B cell (primary cell): Measurements from ENCODE around the gene TEAD1. TPM values are rescaled to one million over a fixed set of nuclear protein-coding genes. Genes with fewer than 3 reads are reported as not detected.

Source experiments
- ATAC-seq: fragments of 200-7000 bp; cut with Tn5 transposase; one replicate; pipeline ENCODE4 v1.10.0; 2021; ENCODE audit warnings: low read depth, mild to moderate bottlenecking, moderate number of reproducible peaks, moderate library complexity
- CTCF ChIA-PET: fragments of 350-600 bp; sonication (Branson Sonifier 250); formaldehyde crosslinking; loops from one replicate; lab custom pipeline; 2021; ENCODE audit warnings: antibody characterized with exemption, inconsistent platforms; lab: Charles Lee
- POLR2A ChIA-PET: fragments of 350-600 bp; sonication (Branson Sonifier 250); formaldehyde crosslinking; loops from one replicate; lab custom pipeline; 2021; ENCODE audit warnings: antibody characterized with exemption; lab: Charles Lee
- DNase-seq: peaks from one replicate; pipeline ENCODE4 v3.0.0; 2013
- H2AFZ ChIP-seq: 2 replicates; pipeline ENCODE4 v1.6.1; 2012; ENCODE audit warnings: mild to moderate bottlenecking, low read depth, low read length; ENCODE audit not compliant: insufficient read depth, poor library complexity, severe bottlenecking
- H3K27ac ChIP-seq, 2 donors: 1 replicate in 1 of 2; 2 replicates in 1 of 2; pipeline ENCODE4 v1.5.1; 2012 to 2013; ENCODE audit warnings: low read length in 2 of 2, mild to moderate bottlenecking in 2 of 2, moderate library complexity in 1 of 2
- H3K27me3 ChIP-seq, 4 experiments: fragments of 200-600 bp in 1 of 4; sonication (generic) in 1 of 4; replicated peaks in 1 of 4; 1 replicate in 2 of 4; 2 replicates in 2 of 4; pipeline versions ENCODE4 v1.6.1 to v1.7.0; 2013 to 2016; ENCODE audit warnings: low read length in 3 of 4, mild to moderate bottlenecking in 2 of 4, mixed read lengths in 1 of 4, moderate library complexity in 1 of 4; ENCODE audit not compliant: insufficient read depth in 4 of 4, control insufficient read depth in 3 of 4; ENCODE audit errors: control extremely low read depth in 1 of 4
- H3K36me3 ChIP-seq, 2 experiments: replicated peaks in 1 of 2; 1 replicate in 1 of 2; 2 replicates in 1 of 2; pipeline versions ENCODE4 v1.6.1 to v1.7.1; 2013; ENCODE audit warnings: low read length in 1 of 2; ENCODE audit not compliant: insufficient read depth in 2 of 2, control insufficient read depth in 1 of 2; ENCODE audit errors: control extremely low read depth in 1 of 2, extremely low read depth in 1 of 2
- H3K4me1 ChIP-seq, 2 donors: fragments of 200-600 bp in 1 of 2; sonication (generic) in 1 of 2; 1 replicate in 1 of 2; 2 replicates in 1 of 2; pipeline versions ENCODE4 v1.5.1 to v1.6.1; 2013 to 2017; ENCODE audit warnings: low read length in 2 of 2; ENCODE audit not compliant: control insufficient read depth in 2 of 2, insufficient read depth in 2 of 2
- H3K4me2 ChIP-seq: replicated peaks from 2 replicates; pipeline ENCODE3; 2012; ENCODE audit warnings: mild to moderate bottlenecking, low read depth, low read length; ENCODE audit not compliant: poor library complexity, severe bottlenecking
- H3K4me3 ChIP-seq, 5 experiments: fragments of 200-600 bp in 1 of 5; sonication (generic) in 1 of 5; 1 replicate in 3 of 5; 2 replicates in 2 of 5; pipeline versions ENCODE4 v1.5.1 to v1.7.0; 2011 to 2016; ENCODE audit warnings: low read length in 4 of 5, mild to moderate bottlenecking in 4 of 5, low read depth in 2 of 5, control low read depth in 1 of 5, moderate library complexity in 1 of 5; ENCODE audit not compliant: insufficient read depth in 1 of 5; ENCODE audit errors: control extremely low read depth in 1 of 5, extremely low read depth in 1 of 5
- H3K79me2 ChIP-seq: fragments of 200-600 bp; sonication (generic); one replicate; pipeline ENCODE4 v1.6.0; 2016; ENCODE audit warnings: low read length; ENCODE audit not compliant: control insufficient read depth, insufficient read depth
- H3K9ac ChIP-seq: fragments of 200-600 bp; sonication (generic); 2 replicates; pipeline ENCODE4 v1.6.1; 2017; ENCODE audit warnings: mild to moderate bottlenecking, low read length, moderate library complexity
- H3K9me3 ChIP-seq, 3 donors: one replicate each; pipeline versions ENCODE4 v1.6.1 to v1.7.1; 2013; ENCODE audit warnings: low read length in 2 of 3; ENCODE audit not compliant: control insufficient read depth in 2 of 3, insufficient read depth in 1 of 3; ENCODE audit errors: control extremely low read depth in 1 of 3
- H4K20me1 ChIP-seq: 2 replicates; pipeline ENCODE4 v1.6.0; 2012; ENCODE audit warnings: mild to moderate bottlenecking, low read length; ENCODE audit not compliant: insufficient read depth, control insufficient read depth, poor library complexity, severe bottlenecking
- H3K27ac Mint-ChIP-seq: one replicate; pipeline ENCODE4 v1.8.0; 2021; ENCODE audit warnings: mixed read lengths
- H3K27me3 Mint-ChIP-seq: one replicate; pipeline ENCODE4 v1.8.0; 2021; ENCODE audit warnings: mixed read lengths
- H3K4me1 Mint-ChIP-seq: one replicate; pipeline ENCODE4 v1.8.0; 2021; ENCODE audit warnings: mixed read lengths
- H3K4me3 Mint-ChIP-seq: one replicate; pipeline ENCODE4 v1.8.0; 2021; ENCODE audit warnings: mixed read lengths
- H3K9me3 Mint-ChIP-seq: one replicate; pipeline ENCODE4 v1.8.0; 2022; ENCODE audit warnings: mixed read lengths; ENCODE audit not compliant: insufficient read depth
- CTCF ChIP-seq: fragments of 200-600 bp; IDR thresholded peaks from one replicate; pipeline ENCODE4 v1.8.0; 2022; ENCODE audit warnings: antibody characterized with exemption, mild to moderate bottlenecking
- EZH2 ChIP-seq: IDR thresholded peaks from 2 replicates; pipeline ENCODE4 v1.6.1; 2012; ENCODE audit warnings: borderline replicate concordance, low read depth, mild to moderate bottlenecking, moderate library complexity, low read length; ENCODE audit not compliant: insufficient read depth, poor library complexity, severe bottlenecking
- WGBS: methylation state at CpG from one replicate; pipeline ENCODE4 v1.1.5; 2013; ENCODE audit warnings: missing lambda C conversion rate; ENCODE audit not compliant: insufficient coverage; 5-methylcytosine and 5-hydroxymethylcytosine counted together
- intact Hi-C: fragments of 100-400 bp; cut with micrococcal nuclease; formaldehyde crosslinking; loops from one replicate; pipeline ENCODE4 v1.10.0; 2022
- polyA plus RNA-seq: library from polyadenylated mRNA; depleted of rRNA; stranded (reverse); fragments of >200 nt; gene quantifications from 2 replicates; pipeline ENCODE4 v1.2.3, GENCODE V29; 2012
- total RNA-seq, 2 donors: library from RNA; stranded (reverse); fragments of 120-200 nt in 1 of 2; gene quantifications; 1 replicate in 1 of 2; 2 replicates in 1 of 2; pipeline versions ENCODE4 v1.2.3 to v1.2.4, GENCODE V29; 2013 to 2022

The TEAD1 gene
- total and polyA plus RNA-seq, 2 donors (not counting 1 experiment from before 2014, with no cell fraction given): 0.30 TPM; not detected in 1

GRCh38 chr11:12793506-12793905, 119.3 kb downstream of the TEAD1 start:
- peaks cover 0 to under 1% (median 0%) of the 10 kb centered on the region in 4 experiments for H3K27me3 ChIP-seq

More at GRCh38 chr11:12793506-12793905, 119.3 kb downstream of the TEAD1 start:
- no peak overlapping the region for H3K27ac ChIP-seq
- no peak overlapping the region for H3K9ac ChIP-seq
- no peak overlapping the region for H3K4me3 ChIP-seq
- ChIA-PET POLR2A (no interaction called here), CTCF (no interaction called here)
- Mint-ChIP-seq H3K9me3 (no peaks in the 10 kb centered on the region), H3K27ac (no peak overlapping the region), H3K27me3 (peaks cover 4% of the 10 kb centered on the region), H3K4me3 (no peak overlapping the region), H3K4me1 (no peaks in the 10 kb centered on the region)
- 86% methylated on average over 1 of the region's 2 CpGs for WGBS
- intact Hi-C loops: no loop called here
- no peaks in the 10 kb centered on the region for H3K9me3 ChIP-seq
- H3K4me2 ChIP-seq: no peak overlapping the region
- ATAC-seq (no peak), DNase-seq (no peak)
- TF ChIP-seq CTCF (no peak), EZH2 (no peak)
- no peaks in the 10 kb centered on the region for H3K36me3 ChIP-seq
- H4K20me1 ChIP-seq: no peaks in the 10 kb centered on the region
- no peaks in the 10 kb centered on the region for H3K79me2 ChIP-seq
- H2AFZ ChIP-seq: no peak overlapping the region
- H3K4me1 ChIP-seq: no peaks in the 10 kb centered on the region
